ENCODE data around the gene EMILIN3.
A peak's percentile ranks its signal among the peaks of the same experiment; 100 is the strongest.

EMILIN3 gene

GRCh38 chr20:41415191-41415590, 48.6 kb upstream of the EMILIN3 start (continued):
- TF ChIP-seq ZNF16 (tag by site-specific recombination; IDR thresholded peaks at IDR 0.05; ENCODE audit: low read depth): no peak

DNA sequence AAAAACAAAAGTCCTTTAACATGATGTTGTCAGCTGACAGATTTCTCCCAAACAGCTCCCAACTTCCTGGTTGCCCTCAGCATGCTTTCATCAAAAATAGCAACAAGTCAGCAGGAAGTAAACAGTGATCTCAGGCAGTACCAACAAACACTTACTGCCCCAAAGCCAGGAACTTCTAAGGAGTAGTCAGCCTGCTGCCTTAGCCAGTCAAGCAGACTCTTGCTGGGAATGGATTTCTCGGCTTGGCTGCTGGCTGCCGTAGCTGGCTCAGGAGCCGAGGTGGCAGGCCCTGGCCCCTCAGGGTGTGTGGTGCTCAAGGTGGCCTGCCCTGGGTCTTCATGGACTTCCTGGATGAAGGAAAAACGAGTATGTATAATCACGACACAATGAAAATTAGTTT, 46.6 kb upstream of the EMILIN3 start:
- no peaks in the 10 kb centered on the region for H3K9me3 ChIP-seq (ENCODE audit: control insufficient read depth, insufficient read depth, low read depth, low read length)
- ChIA-PET POLR2A (no interaction called here), CTCF (interaction anchor here (0.8 to 2.5 kb wide), 2 partner anchors 9 to 72 kb away, joined by 3 to 10 read pairs; partner anchors contain the start of gene LPIN3)
- H3K4me1 ChIP-seq (ENCODE audit: control insufficient read depth, insufficient read depth, low read length): no peaks in the 10 kb centered on the region
- no peak overlapping the region for H3K4me3 ChIP-seq (ENCODE audit: low read depth, low read length)
- H3K36me3 ChIP-seq (ENCODE audit: control insufficient read depth in 2 of 2, insufficient read depth in 1 of 2, low read length in 2 of 2): peaks cover 8 to 99% of the 10 kb centered on the region in 2 experiments; a peak in 1 of 3 replicates
- no peak overlapping the region for H3K27ac ChIP-seq (ENCODE audit: extremely low read depth, low read depth, low read length)
- TF ChIP-seq ZNF146 (tag by site-specific recombination; IDR thresholded peaks at IDR 0.05) (no peak), HOXA7 (CRISPR knock-in tag; IDR thresholded peaks at IDR 0.05; ENCODE audit: borderline replicate concordance) (no peak), WT1 (tag by site-specific recombination; IDR thresholded peaks at IDR 0.05) (no peak), ZBTB8A (tag by site-specific recombination; IDR thresholded peaks at IDR 0.05) (no peak)
- TF ChIP-seq, protein P1, sequence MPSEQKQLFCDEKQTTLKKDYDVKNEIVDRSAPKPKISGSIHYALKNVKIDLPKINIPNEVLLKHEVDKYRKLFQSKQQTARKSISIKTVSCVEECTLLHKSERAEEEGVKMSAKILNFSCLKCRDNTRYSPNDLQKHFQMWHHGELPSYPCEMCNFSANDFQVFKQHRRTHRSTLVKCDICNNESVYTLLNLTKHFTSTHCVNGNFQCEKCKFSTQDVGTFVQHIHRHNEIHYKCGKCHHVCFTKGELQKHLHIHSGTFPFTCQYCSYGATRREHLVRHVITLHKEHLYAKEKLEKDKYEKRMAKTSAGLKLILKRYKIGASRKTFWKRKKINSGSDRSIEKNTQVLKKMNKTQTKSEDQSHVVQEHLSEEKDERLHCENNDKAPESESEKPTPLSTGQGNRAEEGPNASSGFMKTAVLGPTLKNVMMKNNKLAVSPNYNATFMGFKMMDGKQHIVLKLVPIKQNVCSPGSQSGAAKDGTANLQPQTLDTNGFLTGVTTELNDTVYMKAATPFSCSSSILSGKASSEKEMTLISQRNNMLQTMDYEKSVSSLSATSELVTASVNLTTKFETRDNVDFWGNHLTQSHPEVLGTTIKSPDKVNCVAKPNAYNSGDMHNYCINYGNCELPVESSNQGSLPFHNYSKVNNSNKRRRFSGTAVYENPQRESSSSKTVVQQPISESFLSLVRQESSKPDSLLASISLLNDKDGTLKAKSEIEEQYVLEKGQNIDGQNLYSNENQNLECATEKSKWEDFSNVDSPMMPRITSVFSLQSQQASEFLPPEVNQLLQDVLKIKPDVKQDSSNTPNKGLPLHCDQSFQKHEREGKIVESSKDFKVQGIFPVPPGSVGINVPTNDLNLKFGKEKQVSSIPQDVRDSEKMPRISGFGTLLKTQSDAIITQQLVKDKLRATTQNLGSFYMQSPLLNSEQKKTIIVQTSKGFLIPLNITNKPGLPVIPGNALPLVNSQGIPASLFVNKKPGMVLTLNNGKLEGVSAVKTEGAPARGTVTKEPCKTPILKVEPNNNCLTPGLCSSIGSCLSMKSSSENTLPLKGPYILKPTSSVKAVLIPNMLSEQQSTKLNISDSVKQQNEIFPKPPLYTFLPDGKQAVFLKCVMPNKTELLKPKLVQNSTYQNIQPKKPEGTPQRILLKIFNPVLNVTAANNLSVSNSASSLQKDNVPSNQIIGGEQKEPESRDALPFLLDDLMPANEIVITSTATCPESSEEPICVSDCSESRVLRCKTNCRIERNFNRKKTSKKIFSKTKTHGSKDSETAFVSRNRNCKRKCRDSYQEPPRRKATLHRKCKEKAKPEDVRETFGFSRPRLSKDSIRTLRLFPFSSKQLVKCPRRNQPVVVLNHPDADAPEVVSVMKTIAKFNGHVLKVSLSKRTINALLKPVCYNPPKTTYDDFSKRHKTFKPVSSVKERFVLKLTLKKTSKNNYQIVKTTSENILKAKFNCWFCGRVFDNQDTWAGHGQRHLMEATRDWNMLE (tag by site-specific recombination; conservative IDR thresholded peaks at IDR 0.05; ENCODE audit: low read depth): no peak

- ChIA-PET POLR2A (no interaction called here), CTCF (interaction anchor here (0.8 to 2.5 kb wide), 3 partner anchors 8 to 72 kb away, joined by 3 to 10 read pairs (median 5); partner anchors contain the start of gene LPIN3)
- TF ChIP-seq IKZF3 (tag by site-specific recombination; IDR thresholded peaks at IDR 0.05) (no peak), OSR2 (tag by site-specific recombination; IDR thresholded peaks at IDR 0.05) (no peak), PRDM1 (tag by site-specific recombination; IDR thresholded peaks at IDR 0.05) (no peak)
- H3K36me3 ChIP-seq (ENCODE audit: control insufficient read depth in 2 of 2, insufficient read depth in 1 of 2, low read length in 2 of 2): peaks cover 8 to 97% of the 10 kb centered on the region in 2 experiments; a peak in 1 of 3 replicates
- no peak overlapping the region for H3K4me3 ChIP-seq (ENCODE audit: low read depth, low read length)
- no peaks in the 10 kb centered on the region for H3K4me1 ChIP-seq (ENCODE audit: control insufficient read depth, insufficient read depth, low read length)
- H3K27ac ChIP-seq (ENCODE audit: extremely low read depth, low read depth, low read length): no peak overlapping the region
- H3K9me3 ChIP-seq (ENCODE audit: control insufficient read depth, insufficient read depth, low read depth, low read length): no peaks in the 10 kb centered on the region
These were observed 45.9 kb upstream of the EMILIN3 start for GRCh38 chr20:41412324-41413120.

GRCh38 chr20:41411391-41411847, 44.8 kb upstream of the EMILIN3 start:
- H3K4me3 ChIP-seq (ENCODE audit: low read depth, low read length): no peak overlapping the region
- POLR2A ChIA-PET: no interaction called here
- CTCF ChIA-PET: interaction anchor here (0.5 to 1.4 kb wide), 9 partner anchors 9 to 449 kb away, joined by 3 to 7 read pairs (median 3); partner anchors contain the start of gene EMILIN3
- H3K36me3 ChIP-seq (ENCODE audit: control insufficient read depth in 2 of 2, insufficient read depth in 1 of 2, low read length in 2 of 2): peaks cover 5 to 98% of the 10 kb centered on the region in 2 experiments; a peak in 1 of 3 replicates
- peak; percentile 14; the same call in 1 of the 2 replicates for TF ChIP-seq ZNF654 (tag by site-specific recombination; IDR thresholded peaks at IDR 0.05; ENCODE audit: low read depth)
- no peak for TF ChIP-seq ZNF362 (tag by site-specific recombination; IDR thresholded peaks at IDR 0.05)
- no peak for TF ChIP-seq ZNF184 (tag by site-specific recombination; IDR thresholded peaks at IDR 0.05)
- H3K4me1 ChIP-seq (ENCODE audit: control insufficient read depth, insufficient read depth, low read length): no peaks in the 10 kb centered on the region
- H3K9me3 ChIP-seq (ENCODE audit: control insufficient read depth, insufficient read depth, low read depth, low read length): no peaks in the 10 kb centered on the region
- no peak overlapping the region for H3K27ac ChIP-seq (ENCODE audit: extremely low read depth, low read depth, low read length)
